Kidney epithelial cell (primary cell): Measurements from ENCODE around the gene ZNF862. TPM values are rescaled to one million over a fixed set of nuclear protein-coding genes. Genes with fewer than 3 reads are reported as not detected.
A peak's percentile ranks its signal among the peaks of the same experiment; 100 is the strongest.

ENCODE experiments used
- DNase-seq: peaks from one replicate; pipeline ENCODE4 v3.0.0-alpha.2; 2010; ENCODE audit warnings: low read depth
- H3K27me3 ChIP-seq: 2 replicates; pipeline ENCODE4 v1.6.0; 2011; ENCODE audit warnings: low read length; ENCODE audit not compliant: control insufficient read depth, insufficient read depth
- H3K36me3 ChIP-seq: 2 replicates; pipeline ENCODE4 v1.5.1; 2011; ENCODE audit warnings: low read length; ENCODE audit not compliant: control insufficient read depth, insufficient read depth
- H3K4me3 ChIP-seq: 2 replicates; pipeline ENCODE4 v1.5.1; 2011; ENCODE audit warnings: low read depth, mild to moderate bottlenecking, control low read depth, low read length
- CTCF ChIP-seq: IDR thresholded peaks from 2 replicates; pipeline ENCODE4 v1.5.1; 2011; ENCODE audit warnings: mild to moderate bottlenecking, moderate library complexity, low read length, control low read depth, inconsistent platforms; ENCODE audit not compliant: insufficient read depth, poor library complexity, severe bottlenecking
- total RNA-seq: library from RNA; depleted of rRNA; stranded (reverse); fragments of >200 nt; gene quantifications from 2 replicates; pipeline ENCODE4 v1.2.3, GENCODE V29; 2015

The ZNF862 gene
- total RNA-seq, result 7.2 and 10.0 TPM in 2 replicates

- no peak for TF ChIP-seq CTCF
- no peaks in the 10 kb centered on the region for H3K36me3 ChIP-seq
Observed at GRCh38 chr7:149838224-149838991, at the start of gene ZNF862. TSS of gene ZNF862 (plus strand) at chr7:149838375. CDS start at chr7:149838612, 237 bp downstream.

GRCh38 chr7:149789101-149789500 lies 49.1 kb upstream of the ZNF862 start:
- TF ChIP-seq CTCF, result no peak
- Histone ChIP-seq H3K36me3 (no peaks in the 10 kb centered on the region), H3K27me3 (peaks cover 60% of the 10 kb centered on the region), H3K4me3 (no peak overlapping the region)
- no peak for DNase-seq

More at GRCh38 chr7:149838224-149838991, at the start of gene ZNF862:
- peaks cover 3% of the 10 kb centered on the region for H3K27me3 ChIP-seq
- peak; percentile 92 for DNase-seq
- H3K4me3 ChIP-seq, result peak within 1 kb of the TSS; percentile 84

- no peaks in the 10 kb centered on the region for H3K36me3 ChIP-seq
- no peak for DNase-seq
- H3K27me3 ChIP-seq, result peaks cover 67% of the 10 kb centered on the region
- TF ChIP-seq CTCF, result peak; percentile 33
- no peak overlapping the region for H3K4me3 ChIP-seq
Observed at GRCh38 chr7:149790146-149790548, 48.0 kb upstream of the ZNF862 start.

GRCh38 chr7:149790754-149791360 lies 47.3 kb upstream of the ZNF862 start:
- DNase-seq, result no peak
- no peak for TF ChIP-seq CTCF

GRCh38 chr7:149791411-149792219 lies 46.6 kb upstream of the ZNF862 start:
- DNase-seq, result no peak
- TF ChIP-seq CTCF, result no peak
- no peaks in the 10 kb centered on the region for H3K36me3 ChIP-seq
- H3K4me3 ChIP-seq, result no peak overlapping the region
- peaks cover 68% of the 10 kb centered on the region for H3K27me3 ChIP-seq

More at GRCh38 chr7:149790754-149791360, 47.3 kb upstream of the ZNF862 start:
- Histone ChIP-seq H3K27me3 (peaks cover 70% of the 10 kb centered on the region), H3K36me3 (no peaks in the 10 kb centered on the region), H3K4me3 (no peak overlapping the region)
